ENCODE results near the gene GLDN. TPM values are rescaled to one million over a fixed set of nuclear protein-coding genes. Genes with fewer than 3 reads are reported as not detected.

GLDN gene
- total RNA-seq, 5 donors from 2014 or later (not counting 1 experiment from before 2014, with no cell fraction given), result 0.18 TPM; not detected in 4

DNA sequence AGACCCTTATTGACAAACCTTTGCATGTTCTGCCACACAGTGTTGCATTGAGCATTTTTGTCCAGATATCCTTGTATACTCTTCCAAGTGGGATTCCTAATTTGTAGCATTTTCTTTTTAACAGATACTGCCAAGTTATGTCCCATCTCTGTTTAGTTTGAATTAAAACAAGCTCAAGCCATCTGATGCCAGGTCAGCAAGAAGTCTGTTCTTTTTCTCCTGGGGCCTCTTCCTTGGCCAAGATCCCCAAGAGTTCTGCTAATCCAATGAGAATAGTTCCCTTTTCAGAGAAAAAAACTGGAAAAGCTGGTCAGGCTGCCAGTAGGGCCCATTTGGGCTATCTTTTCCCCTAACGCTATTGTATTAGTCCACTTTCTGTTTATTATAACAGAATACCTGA lies 29.8 kb downstream of the GLDN start:
- DNase-seq (no peak), ATAC-seq (replicated peaks in 1 of 4) (no peak)
- H3K36me3 ChIP-seq (ENCODE audit: control insufficient read depth in 2 of 2, extremely low read depth in 1 of 2, insufficient read depth in 1 of 2, low read length in 1 of 2), result no peaks in the 10 kb centered on the region
- no peaks in the 10 kb centered on the region for H3K9me3 Mint-ChIP-seq
- no CpG with 5 or more reads among the region's 1 CpG for WGBS (ENCODE audit: insufficient coverage)
- no peaks in the 10 kb centered on the region for H3K36me3 Mint-ChIP-seq
- H3K9me3 ChIP-seq, result no peaks in the 10 kb centered on the region
- H3K27me3 ChIP-seq (replicated peaks in 1 of 2; ENCODE audit: control insufficient read depth in 2 of 2, extremely low read depth in 1 of 2, insufficient read depth in 2 of 2, low read length in 1 of 2), result peaks cover 0 to 6% of the 10 kb centered on the region in 2 experiments
- no peak overlapping the region for H3K4me3 Mint-ChIP-seq
- H3K4me3 ChIP-seq (ENCODE audit: control insufficient read depth in 1 of 2, extremely low read depth in 1 of 2, low read length in 1 of 2), result no peak overlapping the region
- no peaks in the 10 kb centered on the region for H3K4me1 ChIP-seq (ENCODE audit: control insufficient read depth in 1 of 2, extremely low read depth in 1 of 2, insufficient read depth in 2 of 2, low read length in 2 of 2)
- no peak overlapping the region for H3K27ac Mint-ChIP-seq
- H3K27me3 Mint-ChIP-seq, result no peaks in the 10 kb centered on the region
- no peak overlapping the region for H3K27ac ChIP-seq (ENCODE audit: low read length)
- no peaks in the 10 kb centered on the region for H3K4me1 Mint-ChIP-seq
- ChIA-PET POLR2A (no interaction called here), CTCF (no interaction called here)

DNA sequence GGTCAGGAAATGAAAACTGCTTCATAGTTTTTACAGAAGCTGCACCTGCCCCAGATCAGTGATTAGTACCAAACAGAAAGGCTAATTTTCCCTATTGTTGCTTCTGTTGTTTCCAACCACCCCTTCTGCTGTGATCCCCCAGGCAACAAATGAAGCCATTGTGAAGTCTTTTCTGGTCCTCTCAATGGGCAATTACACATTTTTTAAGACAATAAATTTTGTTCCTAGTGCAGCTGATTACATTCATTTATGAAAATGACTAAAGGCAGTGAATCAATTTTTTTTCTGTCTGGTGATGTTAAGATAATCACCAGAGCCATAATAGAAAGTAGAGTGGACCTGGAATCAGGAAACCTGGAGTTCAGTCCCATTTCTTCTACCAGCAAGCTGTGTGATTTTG lies 32.7 kb downstream of the GLDN start:
- H3K36me3 Mint-ChIP-seq, result no peaks in the 10 kb centered on the region
- no peak overlapping the region for H3K4me3 ChIP-seq (ENCODE audit: control insufficient read depth in 1 of 2, extremely low read depth in 1 of 2, low read length in 1 of 2)
- no peaks in the 10 kb centered on the region for H3K4me1 Mint-ChIP-seq
- H3K9me3 ChIP-seq, result no peaks in the 10 kb centered on the region
- CTCF ChIA-PET, result no interaction called here
- no peaks in the 10 kb centered on the region for H3K27me3 Mint-ChIP-seq
- POLR2A ChIA-PET, result no interaction called here
- DNase-seq, result no peak
- no peaks in the 10 kb centered on the region for H3K4me1 ChIP-seq (ENCODE audit: control insufficient read depth in 1 of 2, extremely low read depth in 1 of 2, insufficient read depth in 2 of 2, low read length in 2 of 2)
- no peak overlapping the region for H3K4me3 Mint-ChIP-seq
- no peak overlapping the region for H3K27ac Mint-ChIP-seq
- peaks cover 0 to 3% of the 10 kb centered on the region in 2 experiments for H3K27me3 ChIP-seq (replicated peaks in 1 of 2; ENCODE audit: control insufficient read depth in 2 of 2, extremely low read depth in 1 of 2, insufficient read depth in 2 of 2, low read length in 1 of 2)
- no peak for ATAC-seq (replicated peaks in 1 of 4)
- no peaks in the 10 kb centered on the region for H3K9me3 Mint-ChIP-seq
- H3K36me3 ChIP-seq (ENCODE audit: control insufficient read depth in 2 of 2, extremely low read depth in 1 of 2, insufficient read depth in 1 of 2, low read length in 1 of 2), result no peaks in the 10 kb centered on the region
- no peak overlapping the region for H3K27ac ChIP-seq (ENCODE audit: low read length)

DNA sequence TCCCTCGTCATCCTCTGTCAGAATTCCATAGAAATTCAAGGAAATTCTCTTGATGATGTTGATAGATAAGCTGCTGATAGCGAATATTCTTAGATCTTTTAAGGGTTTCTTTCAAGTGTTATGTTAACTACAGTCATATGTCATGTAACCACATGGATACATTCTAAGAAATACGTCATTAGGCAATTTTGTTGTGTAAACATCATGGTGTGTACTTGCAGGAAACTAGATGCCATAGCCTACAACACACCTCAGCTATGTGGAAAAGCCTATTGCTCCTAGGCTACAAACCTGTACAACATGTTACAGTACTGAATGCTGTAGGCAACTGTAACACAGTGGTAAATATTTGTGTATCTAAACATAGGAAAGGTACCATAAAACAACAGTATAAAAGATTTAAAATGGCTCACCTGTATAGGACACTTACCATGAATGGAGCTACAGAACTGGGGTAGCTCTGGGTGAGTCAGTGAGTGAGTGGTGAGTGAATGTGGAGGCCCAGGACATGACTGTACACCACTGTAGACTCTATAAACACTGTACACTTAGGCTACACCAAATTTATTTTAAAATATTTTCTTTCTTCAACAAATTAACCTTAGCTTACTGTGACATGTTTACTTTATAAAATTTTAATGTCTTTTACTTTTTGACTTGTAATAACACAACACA lies 34.6 kb downstream of the GLDN start:
- POLR2A ChIA-PET, result no interaction called here
- no peaks in the 10 kb centered on the region for H3K36me3 ChIP-seq (ENCODE audit: control insufficient read depth in 2 of 2, extremely low read depth in 1 of 2, insufficient read depth in 1 of 2, low read length in 1 of 2)
- no peaks in the 10 kb centered on the region for H3K9me3 ChIP-seq
- Mint-ChIP-seq H3K27ac (no peak overlapping the region), H3K36me3 (no peaks in the 10 kb centered on the region), H3K4me3 (no peak overlapping the region), H3K27me3 (no peaks in the 10 kb centered on the region), H3K4me1 (no peaks in the 10 kb centered on the region), H3K9me3 (no peaks in the 10 kb centered on the region)
- H3K27me3 ChIP-seq (replicated peaks in 1 of 2; ENCODE audit: control insufficient read depth in 2 of 2, extremely low read depth in 1 of 2, insufficient read depth in 2 of 2, low read length in 1 of 2), result peaks cover 0 to 3% of the 10 kb centered on the region in 2 experiments
- DNase-seq (no peak), ATAC-seq (replicated peaks in 1 of 4) (no peak)
- H3K4me3 ChIP-seq (ENCODE audit: control insufficient read depth in 1 of 2, extremely low read depth in 1 of 2, low read length in 1 of 2), result no peak overlapping the region
- no CpG with 5 or more reads among the region's 3 CpGs for WGBS (ENCODE audit: insufficient coverage)
- H3K27ac ChIP-seq (ENCODE audit: low read length), result no peak overlapping the region
- CTCF ChIA-PET, result no interaction called here
- H3K4me1 ChIP-seq (ENCODE audit: control insufficient read depth in 1 of 2, extremely low read depth in 1 of 2, insufficient read depth in 2 of 2, low read length in 2 of 2), result no peaks in the 10 kb centered on the region

DNA sequence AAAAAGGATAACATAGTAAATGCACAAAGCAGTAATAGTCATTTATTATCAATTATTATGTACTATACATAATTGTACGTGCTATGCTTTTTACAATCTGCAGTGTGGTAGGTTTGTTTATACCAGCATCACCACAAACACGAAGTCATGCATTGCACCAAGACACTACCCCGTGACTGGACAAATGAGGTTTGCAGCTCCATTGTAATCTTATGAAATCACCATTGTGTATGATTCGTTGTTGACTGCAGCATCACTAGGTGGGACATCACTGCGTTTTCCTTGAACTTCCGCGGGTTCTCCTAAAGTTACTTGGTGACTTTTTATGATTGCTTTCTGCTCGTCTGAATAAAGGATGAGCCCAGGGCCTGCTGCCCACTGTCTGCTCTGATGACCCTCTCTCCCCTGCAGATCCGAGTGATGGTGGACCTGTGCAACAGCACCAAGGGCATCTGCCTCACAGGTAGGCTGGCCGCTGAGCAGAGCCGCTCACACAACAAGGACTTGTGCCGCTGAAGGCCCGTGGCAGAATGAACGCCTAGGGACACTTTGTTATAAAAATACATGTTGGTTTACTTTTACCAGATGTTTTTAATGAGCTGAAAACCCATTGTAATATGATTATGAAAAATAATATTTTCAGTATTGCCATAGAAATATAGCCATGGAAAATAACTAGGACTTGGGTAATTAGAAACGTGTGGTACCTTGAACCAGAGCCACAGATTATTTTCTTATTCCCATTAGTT lies 35.8 kb downstream of the GLDN start:
- Mint-ChIP-seq H3K9me3 (no peaks in the 10 kb centered on the region), H3K27ac (no peak overlapping the region), H3K4me1 (no peaks in the 10 kb centered on the region), H3K36me3 (no peaks in the 10 kb centered on the region), H3K27me3 (peaks cover 3 to 6% of the 10 kb centered on the region in 2 donors), H3K4me3 (no peak overlapping the region)
- H3K27me3 ChIP-seq (replicated peaks in 1 of 2; ENCODE audit: control insufficient read depth in 2 of 2, extremely low read depth in 1 of 2, insufficient read depth in 2 of 2, low read length in 1 of 2), result peaks cover 0 to 3% of the 10 kb centered on the region in 2 experiments
- no peak for DNase-seq
- POLR2A ChIA-PET, result no interaction called here
- CTCF ChIA-PET, result no interaction called here
- no peak for ATAC-seq (replicated peaks in 1 of 4)
- H3K9me3 ChIP-seq, result no peaks in the 10 kb centered on the region
- H3K4me1 ChIP-seq (ENCODE audit: control insufficient read depth in 1 of 2, extremely low read depth in 1 of 2, insufficient read depth in 2 of 2, low read length in 2 of 2), result no peaks in the 10 kb centered on the region
- no peak overlapping the region for H3K4me3 ChIP-seq (ENCODE audit: control insufficient read depth in 1 of 2, extremely low read depth in 1 of 2, low read length in 1 of 2)
- no peak overlapping the region for H3K27ac ChIP-seq (ENCODE audit: low read length)
- 93% methylated on average over 11 of the region's 15 CpGs for WGBS (ENCODE audit: insufficient coverage)
- H3K36me3 ChIP-seq (ENCODE audit: control insufficient read depth in 2 of 2, extremely low read depth in 1 of 2, insufficient read depth in 1 of 2, low read length in 1 of 2), result no peaks in the 10 kb centered on the region

DNA sequence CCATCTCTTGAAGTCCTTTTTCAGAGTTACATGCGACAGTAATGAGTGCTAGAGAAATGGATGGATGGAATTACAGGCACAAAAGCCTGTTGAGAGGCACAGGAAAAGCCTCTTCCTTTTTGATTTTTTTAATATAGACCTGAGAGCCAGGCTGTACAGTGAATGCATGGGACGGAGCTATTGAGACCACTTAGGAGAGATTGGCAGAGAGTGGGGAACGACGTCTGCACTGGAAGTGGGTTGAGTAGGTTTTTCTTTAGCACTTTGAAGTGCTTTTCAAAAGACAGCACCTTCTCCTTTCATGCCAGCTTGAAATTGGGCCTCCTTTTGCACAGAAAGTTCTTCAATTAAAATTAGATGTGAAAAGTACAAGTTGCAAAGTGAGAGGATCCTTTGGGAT lies 37.0 kb downstream of the GLDN start:
- no peaks in the 10 kb centered on the region for H3K36me3 Mint-ChIP-seq
- no peaks in the 10 kb centered on the region for H3K9me3 Mint-ChIP-seq

DNA sequence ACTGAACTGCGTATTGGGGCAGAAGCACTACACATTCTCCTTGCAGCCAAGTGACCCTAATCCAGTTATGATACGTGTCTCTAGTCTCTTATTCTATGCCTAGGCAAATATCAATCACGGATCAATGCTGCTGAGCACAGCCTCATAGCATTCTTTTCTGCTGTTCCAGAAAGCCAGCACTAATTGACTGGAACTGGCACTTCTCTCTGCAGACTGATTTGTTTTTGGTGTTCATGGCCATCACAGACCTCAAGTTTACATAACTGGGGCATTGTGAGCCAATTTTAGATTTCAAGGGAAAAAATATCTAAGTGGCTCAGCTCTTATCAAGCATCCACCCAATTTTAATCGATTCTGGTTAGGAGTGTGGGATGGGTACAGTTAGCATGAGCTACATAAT lies 37.9 kb downstream of the GLDN start:
- no peaks in the 10 kb centered on the region for H3K4me1 Mint-ChIP-seq
- WGBS (ENCODE audit: insufficient coverage), result 74% methylated on average over 3 of the region's 4 CpGs

More for the DNA sequence above, 37.0 kb downstream of the GLDN start:
- no peak overlapping the region for H3K27ac Mint-ChIP-seq
- Histone ChIP-seq H3K9me3 (no peaks in the 10 kb centered on the region), H3K36me3 (ENCODE audit: control insufficient read depth in 2 of 2, extremely low read depth in 1 of 2, insufficient read depth in 1 of 2, low read length in 1 of 2) (no peaks in the 10 kb centered on the region), H3K27ac (ENCODE audit: low read length) (no peak overlapping the region), H3K27me3 (replicated peaks in 1 of 2; ENCODE audit: control insufficient read depth in 2 of 2, extremely low read depth in 1 of 2, insufficient read depth in 2 of 2, low read length in 1 of 2) (peaks cover 0 to 8% of the 10 kb centered on the region in 2 experiments), H3K4me1 (ENCODE audit: control insufficient read depth in 1 of 2, extremely low read depth in 1 of 2, insufficient read depth in 2 of 2, low read length in 2 of 2) (no peaks in the 10 kb centered on the region), H3K4me3 (ENCODE audit: control insufficient read depth in 1 of 2, extremely low read depth in 1 of 2, low read length in 1 of 2) (no peak overlapping the region)
- DNase-seq (no peak), ATAC-seq (replicated peaks in 1 of 4) (no peak)
- CTCF ChIA-PET, result no interaction called here
- WGBS (ENCODE audit: insufficient coverage), result no CpG with 5 or more reads among the region's 4 CpGs
- POLR2A ChIA-PET, result no interaction called here
- no peak overlapping the region for H3K4me3 Mint-ChIP-seq
- peaks cover 9 to 13% of the 10 kb centered on the region in 2 donors for H3K27me3 Mint-ChIP-seq
- no peaks in the 10 kb centered on the region for H3K4me1 Mint-ChIP-seq

More for the DNA sequence above, 37.9 kb downstream of the GLDN start:
- Histone ChIP-seq H3K4me3 (ENCODE audit: control insufficient read depth in 1 of 2, extremely low read depth in 1 of 2, low read length in 1 of 2) (no peak overlapping the region), H3K27me3 (replicated peaks in 1 of 2; ENCODE audit: control insufficient read depth in 2 of 2, extremely low read depth in 1 of 2, insufficient read depth in 2 of 2, low read length in 1 of 2) (peaks cover 0 to 16% of the 10 kb centered on the region in 2 experiments), H3K9me3 (no peaks in the 10 kb centered on the region), H3K4me1 (ENCODE audit: control insufficient read depth in 1 of 2, extremely low read depth in 1 of 2, insufficient read depth in 2 of 2, low read length in 2 of 2) (no peaks in the 10 kb centered on the region), H3K36me3 (ENCODE audit: control insufficient read depth in 2 of 2, extremely low read depth in 1 of 2, insufficient read depth in 1 of 2, low read length in 1 of 2) (no peaks in the 10 kb centered on the region), H3K27ac (ENCODE audit: low read length) (no peak overlapping the region)
- H3K4me3 Mint-ChIP-seq, result no peak overlapping the region
- ChIA-PET POLR2A (no interaction called here), CTCF (no interaction called here)
- H3K27ac Mint-ChIP-seq, result no peak overlapping the region
- no peak for ATAC-seq (replicated peaks in 1 of 4)
- no peaks in the 10 kb centered on the region for H3K9me3 Mint-ChIP-seq
- peaks cover 14 to 18% of the 10 kb centered on the region in 2 donors for H3K27me3 Mint-ChIP-seq
- no peaks in the 10 kb centered on the region for H3K36me3 Mint-ChIP-seq
- DNase-seq, result no peak
